NB4 (cell line): ENCODE data around the gene TNFRSF1A.

ENCODE experiments used
- CTCF ChIP-seq: IDR thresholded peaks from one replicate; pipeline ENCODE4 v1.5.1; 2012; ENCODE audit warnings: low read depth, low read length
- MAX ChIP-seq: IDR thresholded peaks from 2 replicates; pipeline ENCODE4 v1.6.1; 2011; ENCODE audit warnings: low read depth, low read length
- POLR2A ChIP-seq: IDR thresholded peaks from 2 replicates; pipeline ENCODE4 v1.6.1; 2011; ENCODE audit warnings: mild to moderate bottlenecking; ENCODE audit not compliant: insufficient read length; ENCODE audit errors: extremely low read depth

- no peak for TF ChIP-seq POLR2A
- no peak for TF ChIP-seq CTCF
- TF ChIP-seq MAX, result no peak
Measured at GRCh38 chr12:6356374-6356820, 14.5 kb upstream of the TNFRSF1A start.
